GM18507 (cell line): ENCODE results near the gene PIK3C3.
"Not testable (repeated sequence)": the region's sequence is repeated elsewhere in the genome, so short reads cannot be mapped to it uniquely, and the experiment has no call there.

Experiments
- DNase-seq: peaks from one replicate; pipeline ENCODE4 v3.0.0; 2011; ENCODE audit warnings: low read depth; ENCODE audit not compliant: insufficient read length; ENCODE audit errors: extremely low spot score
- FAIRE-seq: peaks from 2 replicates; lab custom pipeline; 2011; peaks lifted over from hg19 to GRCh38; lab: Jason Lieb, UNC

The PIK3C3 gene

DNA sequence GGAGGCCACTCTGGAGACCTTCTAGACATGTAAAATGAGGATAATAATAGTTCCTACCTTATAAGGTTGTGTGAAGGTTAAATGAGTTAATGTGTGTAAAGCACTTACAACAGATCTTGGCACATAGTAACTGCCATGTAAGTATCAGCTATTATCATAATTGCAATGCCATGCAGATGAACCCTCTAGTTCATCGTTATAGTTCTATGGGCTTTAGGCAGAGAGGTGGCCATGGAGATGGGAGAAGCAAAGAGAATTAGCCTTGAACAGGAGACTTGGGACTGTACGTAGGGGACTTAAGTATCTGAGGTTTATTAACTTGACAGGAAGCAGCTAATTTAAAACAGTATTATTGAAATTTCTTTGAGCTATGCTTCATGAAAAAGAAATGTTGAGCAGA lies 151.8 kb downstream of the PIK3C3 start:
- no peak for DNase-seq
- no peak for FAIRE-seq

DNA sequence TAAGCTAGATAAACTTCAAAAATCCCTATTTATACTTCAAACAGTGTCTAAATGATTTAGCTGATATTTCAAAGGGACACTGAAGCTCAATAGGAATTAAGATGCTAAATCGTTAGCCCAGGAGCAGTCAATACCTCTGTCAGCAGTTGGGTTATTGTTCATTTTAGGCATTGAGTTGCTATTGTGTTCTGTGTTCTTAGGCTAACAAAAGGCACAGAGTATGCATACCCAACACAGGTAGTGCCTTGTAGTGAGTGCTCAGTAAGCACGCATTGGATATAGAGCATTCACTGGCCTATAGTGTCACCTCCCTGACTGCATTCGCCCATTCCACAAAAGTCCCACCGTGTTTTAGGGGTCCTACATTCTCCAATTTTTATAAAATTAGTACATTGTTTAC lies 152.3 kb downstream of the PIK3C3 start:
- no peak for DNase-seq
- FAIRE-seq, result no peak

- FAIRE-seq, result no peak
- DNase-seq, result no peak
Observed at GRCh38 chr18:42107691-42108450, 152.8 kb downstream of the PIK3C3 start.

DNA sequence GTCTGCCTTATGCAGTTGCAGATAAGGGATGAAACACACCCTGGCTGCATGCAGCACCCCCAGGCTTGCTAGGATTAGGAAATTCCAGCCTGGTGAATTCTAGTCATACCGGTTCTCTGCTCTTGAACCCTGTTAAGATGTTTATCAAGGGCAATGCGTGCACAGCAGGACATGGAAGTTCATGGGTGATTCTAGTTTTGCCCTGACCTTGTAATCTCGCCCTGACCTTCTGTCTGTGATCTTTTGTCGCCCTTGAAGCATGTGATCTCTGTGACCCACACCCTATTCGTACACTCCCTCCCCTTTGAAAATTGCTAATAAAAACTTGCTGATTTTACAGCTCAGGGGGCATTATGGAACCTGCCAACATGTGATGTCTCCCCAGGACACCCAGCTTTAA lies 157.1 kb downstream of the PIK3C3 start:
- DNase-seq, FAIRE-seq: not testable (repeated sequence)

GRCh38 chr18:42112657-42113420 lies 157.8 kb downstream of the PIK3C3 start:
- no peak for FAIRE-seq

GRCh38 chr18:42113529-42114191 lies 158.6 kb downstream of the PIK3C3 start:
- no peak for DNase-seq
- FAIRE-seq, result no peak

More at GRCh38 chr18:42112657-42113420, 157.8 kb downstream of the PIK3C3 start:
- no peak for DNase-seq

DNA sequence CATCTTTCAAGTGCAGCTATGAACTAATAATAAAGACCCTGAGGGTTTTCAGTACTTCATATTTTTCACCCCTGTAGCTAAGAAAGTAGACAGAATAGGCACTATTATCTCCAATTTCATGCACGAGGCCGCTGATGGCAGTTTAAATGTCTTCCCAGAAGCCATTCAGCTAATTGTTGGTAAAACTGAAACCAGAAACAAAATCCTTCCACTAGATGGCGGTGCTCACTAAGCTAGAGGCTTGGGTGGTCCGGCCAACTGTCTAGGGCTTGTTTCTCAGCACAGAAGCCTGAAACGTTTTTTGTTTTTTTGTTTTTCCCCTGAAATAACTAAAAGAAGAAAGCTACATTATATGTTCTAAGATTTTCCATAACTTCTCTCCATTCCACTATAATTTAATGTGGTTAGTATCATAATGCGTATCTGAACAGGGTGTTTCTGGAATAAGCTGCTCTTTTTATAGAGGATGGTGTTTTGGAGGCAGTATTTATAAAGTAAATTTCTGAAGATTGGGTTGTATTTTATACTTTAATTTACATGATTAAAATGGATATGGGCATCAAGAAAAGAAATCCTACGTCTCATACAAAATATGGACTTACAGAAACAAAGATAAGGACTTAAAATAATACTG lies 159.4 kb downstream of the PIK3C3 start:
- DNase-seq (peak; percentile 12), FAIRE-seq (peak; percentile 94)

GRCh38 chr18:42126586-42126985 lies 171.6 kb downstream of the PIK3C3 start:
- FAIRE-seq, result no peak

GRCh38 chr18:42131066-42131929 lies 176.3 kb downstream of the PIK3C3 start:
- DNase-seq (no peak), FAIRE-seq (no peak)

More at GRCh38 chr18:42126586-42126985, 171.6 kb downstream of the PIK3C3 start:
- DNase-seq, result no peak

- FAIRE-seq, result no peak
- DNase-seq, result no peak
Observed at GRCh38 chr18:42131930-42132244, 176.9 kb downstream of the PIK3C3 start.
